ENCODE measurements around the gene OR2V1.

GRCh38 chr5:181124526-181124925 is 6.4 kb downstream of the OR2V1 start:
- TF ChIP-seq, protein P1, sequence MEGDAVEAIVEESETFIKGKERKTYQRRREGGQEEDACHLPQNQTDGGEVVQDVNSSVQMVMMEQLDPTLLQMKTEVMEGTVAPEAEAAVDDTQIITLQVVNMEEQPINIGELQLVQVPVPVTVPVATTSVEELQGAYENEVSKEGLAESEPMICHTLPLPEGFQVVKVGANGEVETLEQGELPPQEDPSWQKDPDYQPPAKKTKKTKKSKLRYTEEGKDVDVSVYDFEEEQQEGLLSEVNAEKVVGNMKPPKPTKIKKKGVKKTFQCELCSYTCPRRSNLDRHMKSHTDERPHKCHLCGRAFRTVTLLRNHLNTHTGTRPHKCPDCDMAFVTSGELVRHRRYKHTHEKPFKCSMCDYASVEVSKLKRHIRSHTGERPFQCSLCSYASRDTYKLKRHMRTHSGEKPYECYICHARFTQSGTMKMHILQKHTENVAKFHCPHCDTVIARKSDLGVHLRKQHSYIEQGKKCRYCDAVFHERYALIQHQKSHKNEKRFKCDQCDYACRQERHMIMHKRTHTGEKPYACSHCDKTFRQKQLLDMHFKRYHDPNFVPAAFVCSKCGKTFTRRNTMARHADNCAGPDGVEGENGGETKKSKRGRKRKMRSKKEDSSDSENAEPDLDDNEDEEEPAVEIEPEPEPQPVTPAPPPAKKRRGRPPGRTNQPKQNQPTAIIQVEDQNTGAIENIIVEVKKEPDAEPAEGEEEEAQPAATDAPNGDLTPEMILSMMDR (IDR thresholded peaks at IDR 0.05), result no peak
- TF ChIP-seq POLR2A (IDR thresholded peaks at IDR 0.05) (no peak), POLR2AphosphoS5 (IDR thresholded peaks at IDR 0.05) (no peak), EP300 (IDR thresholded peaks at IDR 0.05) (no peak)
